Testis (tissue), 2 donors: ENCODE measurements around the gene ELL2.

Experiments used
- CTCF ChIP-seq, 3 experiments: fragments of 450-650 bp in 2 of 3; fragments of 200-600 bp in 1 of 3; sonication (generic) in 1 of 3; IDR thresholded peaks; one replicate each; pipeline ENCODE4 v1.5.1; 2016 to 2019; ENCODE audit warnings: antibody characterized with exemption in 3 of 3, mild to moderate bottlenecking in 2 of 3, moderate library complexity in 1 of 3
- POLR2A ChIP-seq: fragments of 450-650 bp; IDR thresholded peaks from one replicate; pipeline ENCODE4 v1.6.1; 2017; ENCODE audit warnings: antibody characterized with exemption, mild to moderate bottlenecking, moderate library complexity

GRCh38 chr5:95984287-95984938 lies 22.8 kb upstream of the ELL2 start:
- no peak for TF ChIP-seq CTCF (IDR thresholded peaks at IDR 0.05)
- TF ChIP-seq POLR2A = no peak
